A549 (cell line): ENCODE data around the gene RPS6KB2.

ENCODE experiments used
- CTCF ChIP-seq: fragments of >200 bp; sonication (Bioruptor Twin); formaldehyde crosslinking; IDR thresholded peaks from 3 replicates; pipeline ENCODE4 v1.5.1; 2016
- E2F6 ChIP-seq: IDR thresholded peaks from 2 replicates; pipeline ENCODE4 v1.6.1; 2012; ENCODE audit warnings: low read depth, borderline replicate concordance
- REST ChIP-seq: fragments of 200-600 bp; sonication (generic); IDR thresholded peaks from 2 replicates; pipeline ENCODE4 v1.6.1; 2016; ENCODE audit warnings: antibody characterized with exemption, mild to moderate bottlenecking, moderate library complexity

- TF ChIP-seq E2F6 (no peak), CTCF (no peak), REST (no peak)
These were observed 4.2 kb upstream of the RPS6KB2 start for GRCh38 chr11:67423891-67424613.
